Lung (tissue), 12 donors: ENCODE results near the gene NHERF2. TPM values are rescaled to one million over a fixed set of nuclear protein-coding genes. Genes with fewer than 3 reads are reported as not detected.

Experiments used
- ATAC-seq: fragments of 200-7000 bp; cut with Tn5 transposase; one replicate; pipeline ENCODE4 v1.9.1; 2020; ENCODE audit warnings: moderate number of reproducible peaks; ENCODE audit not compliant: insufficient read depth, low FRiP score
- DNase-seq, 3 donors: peaks; one replicate each; pipeline ENCODE4 v3.0.0-alpha.2; 2013 to 2017
- H3K27ac ChIP-seq, 2 donors: one replicate each; pipeline ENCODE4 v1.5.1; 2013; ENCODE audit warnings: mild to moderate bottlenecking in 2 of 2, moderate library complexity in 2 of 2, control low read depth in 1 of 2, inconsistent platforms in 1 of 2, low read depth in 1 of 2, low read length in 1 of 2
- H3K27me3 ChIP-seq, 3 donors: one replicate each; pipeline ENCODE4 v1.5.1; 2013; ENCODE audit warnings: low read length in 2 of 3; ENCODE audit not compliant: control insufficient read depth in 3 of 3, insufficient read depth in 3 of 3
- H3K36me3 ChIP-seq, 4 donors: one replicate each; pipeline ENCODE4 v1.5.1; 2013; ENCODE audit warnings: low read length in 4 of 4, mild to moderate bottlenecking in 1 of 4, moderate library complexity in 1 of 4; ENCODE audit not compliant: control insufficient read depth in 4 of 4, insufficient read depth in 4 of 4
- H3K4me1 ChIP-seq, 5 donors: one replicate each; pipeline ENCODE4 v1.5.1; 2013; ENCODE audit warnings: low read length in 5 of 5, mild to moderate bottlenecking in 2 of 5, moderate library complexity in 1 of 5; ENCODE audit not compliant: control insufficient read depth in 5 of 5, insufficient read depth in 5 of 5
- H3K4me3 ChIP-seq: one replicate; pipeline ENCODE4 v1.5.1; 2013; ENCODE audit warnings: mild to moderate bottlenecking, control low read depth, moderate library complexity
- H3K9ac ChIP-seq, 2 donors: one replicate each; pipeline ENCODE4 v1.5.1; 2013; ENCODE audit warnings: low read length in 2 of 2, control low read depth in 1 of 2; ENCODE audit not compliant: insufficient read depth in 1 of 2
- H3K9me3 ChIP-seq, 4 donors: one replicate each; pipeline ENCODE4 v1.5.1; 2013; ENCODE audit warnings: low read length in 3 of 4, mild to moderate bottlenecking in 1 of 4, moderate library complexity in 1 of 4; ENCODE audit not compliant: control insufficient read depth in 4 of 4, insufficient read depth in 3 of 4
- CTCF ChIP-seq: IDR thresholded peaks from 2 replicates; pipeline ENCODE4 v1.5.1; 2012; ENCODE audit warnings: mild to moderate bottlenecking; ENCODE audit errors: control extremely low read depth, extremely low read depth
- WGBS, 2 donors: extraction: QIAGEN DNeasy Blood & Tissue Kit; methylation state at CpG; one replicate each; pipeline ENCODE4 v1.1.7; 2013; 5-methylcytosine and 5-hydroxymethylcytosine counted together
- polyA plus RNA-seq, 2 donors: library from polyadenylated mRNA; stranded (reverse); fragments of 200-250 nt; gene quantifications; one replicate each; pipeline ENCODE4 v1.2.1, GENCODE V29; 2013
- total RNA-seq, 2 donors: library from RNA; depleted of rRNA in 1 of 2; stranded (reverse); fragments of >200 nt in 1 of 2; gene quantifications; one replicate each; pipeline ENCODE4 v1.2.1, GENCODE V29; 2014 to 2021
- donor health status: control.
- donor health status: control.
- donor health status: Bipolar disorder and iron deficiency.
- donor health status: healthy.
- donor health status: DM: yes; HTN: yes; CAD: no.

NHERF2 gene
- total and polyA plus RNA-seq, 4 donors = 142 to 468 (median 245) TPM

- no peak overlapping the region for H3K9ac ChIP-seq
- DNase-seq (peak in 2 of 3 donors; percentile 63 to 66), ATAC-seq (peak; percentile 35)
- no peaks in the 10 kb centered on the region for H3K27me3 ChIP-seq
- peaks cover 0 to 14% (median 5%) of the 10 kb centered on the region in 4 donors for H3K36me3 ChIP-seq
- peak overlapping the region in 1 of 2 donors; percentile 89 for H3K27ac ChIP-seq
- TF ChIP-seq CTCF = no peak
- H3K4me1 ChIP-seq = peaks cover 3 to 75% (median 62%) of the 10 kb centered on the region in 5 donors
- H3K4me3 ChIP-seq = no peak overlapping the region
- no peaks in the 10 kb centered on the region for H3K9me3 ChIP-seq
- 51 to 74% methylated on average over 19 to 22 of the region's 22 CpGs for WGBS, 2 donors
Observed at GRCh38 chr16:2042171-2042985, 15.7 kb downstream of the NHERF2 start.

GRCh38 chr16:2042986-2043666 is 16.4 kb downstream of the NHERF2 start:
- Histone ChIP-seq H3K9ac (no peak overlapping the region), H3K36me3 (peaks cover 0 to 8% (median 0%) of the 10 kb centered on the region in 4 donors), H3K9me3 (no peaks in the 10 kb centered on the region), H3K4me3 (no peak overlapping the region), H3K27me3 (no peaks in the 10 kb centered on the region), H3K27ac (peak overlapping the region in 1 of 2 donors; percentile 78), H3K4me1 (peaks cover 3 to 68% (median 55%) of the 10 kb centered on the region in 5 donors)
- DNase-seq (no peak), ATAC-seq (no peak)
- no peak for TF ChIP-seq CTCF
- 56 to 74% methylated on average over 11 of the region's 11 CpGs for WGBS, 2 donors

- peaks cover 0 to 4% (median 0%) of the 10 kb centered on the region in 4 donors for H3K36me3 ChIP-seq
- DNase-seq (peak in 1 of 3 donors; percentile 49), ATAC-seq (no peak)
- no peaks in the 10 kb centered on the region for H3K27me3 ChIP-seq
- peaks cover 8 to 67% (median 56%) of the 10 kb centered on the region in 5 donors for H3K4me1 ChIP-seq
- no peak overlapping the region for H3K9ac ChIP-seq
- no peak for TF ChIP-seq CTCF
- no peak overlapping the region for H3K4me3 ChIP-seq
- WGBS, 2 donors = 33 to 36% methylated on average over 25 to 26 of the region's 26 CpGs
- H3K27ac ChIP-seq = peak overlapping the region; percentile 34 to 78
- H3K9me3 ChIP-seq = no peaks in the 10 kb centered on the region
Observed at GRCh38 chr16:2043667-2044451, 17.2 kb downstream of the NHERF2 start.
